WTC11 (cell line): Measurements from ENCODE around the gene IFT20. TPM values are rescaled to one million over a fixed set of nuclear protein-coding genes. Genes with fewer than 3 reads are reported as not detected.

Experiments
- ATAC-seq: fragments of 200-7000 bp; cut with Tn5 transposase; 2 replicates; pipeline ENCODE4 v1.10.0; 2021; ENCODE audit warnings: mild to moderate bottlenecking, moderate library complexity
- CTCF ChIA-PET: fragments of 300-600 bp; sonication (Branson Sonifier 250); formaldehyde crosslinking; loops from one replicate; lab custom pipeline; 2021; ENCODE audit warnings: antibody characterized with exemption; lab: Charles Lee
- POLR2A ChIA-PET: fragments of 350-600 bp; sonication (Branson Sonifier 250); formaldehyde crosslinking; loops from one replicate; lab custom pipeline; 2021; ENCODE audit warnings: antibody characterized with exemption; lab: Charles Lee
- DNase-seq: peaks from one replicate; pipeline ENCODE4 v3.0.0; 2021; ENCODE audit warnings: low spot score
- H3K27ac Mint-ChIP-seq: 2 replicates; pipeline ENCODE4 v1.8.0; 2021; ENCODE audit warnings: mixed read lengths
- H3K27me3 Mint-ChIP-seq: 2 replicates; pipeline ENCODE4 v1.8.0; 2021; ENCODE audit warnings: low read depth, mild to moderate bottlenecking, moderate library complexity, mixed read lengths
- H3K36me3 Mint-ChIP-seq: 2 replicates; pipeline ENCODE4 v1.8.0; 2021; ENCODE audit warnings: mixed read lengths
- H3K4me1 Mint-ChIP-seq: 2 replicates; pipeline ENCODE4 v1.8.0; 2022; ENCODE audit warnings: mixed read lengths
- H3K4me3 Mint-ChIP-seq: 2 replicates; pipeline ENCODE4 v1.8.0; 2021; ENCODE audit warnings: mild to moderate bottlenecking, moderate library complexity, mixed read lengths
- H3K9me3 Mint-ChIP-seq: 2 replicates; pipeline ENCODE4 v1.8.0; 2021; ENCODE audit warnings: mixed read lengths
- CBFB ChIP-seq: sonication (generic); formaldehyde crosslinking; IDR thresholded peaks from 2 replicates; pipeline ENCODE4 v1.8.1; 2022; ENCODE audit warnings: mild to moderate bottlenecking, low read depth, missing genetic modification reagents
- EMX1 ChIP-seq: fragments of 250-450 bp; sonication (Bioruptor Pico); IDR thresholded peaks from 2 replicates; pipeline ENCODE4 v1.8.0; 2021; ENCODE audit warnings: mild to moderate bottlenecking
- GABPB1 ChIP-seq: sonication (generic); formaldehyde crosslinking; IDR thresholded peaks from 2 replicates; pipeline ENCODE4 v1.8.1; 2023; ENCODE audit warnings: mild to moderate bottlenecking, missing genetic modification reagents
- JUN ChIP-seq: sonication (generic); formaldehyde crosslinking; IDR thresholded peaks from 2 replicates; pipeline ENCODE4 v1.8.0; 2023; ENCODE audit warnings: mild to moderate bottlenecking, missing genetic modification reagents
- KAT7 ChIP-seq: sonication (generic); formaldehyde crosslinking; IDR thresholded peaks from 2 replicates; pipeline ENCODE4 v1.8.1; 2023; ENCODE audit warnings: missing genetic modification reagents, mild to moderate bottlenecking, borderline replicate concordance
- NR3C1 ChIP-seq: sonication (generic); formaldehyde crosslinking; conservative IDR thresholded peaks from 2 replicates; pipeline ENCODE4 v1.8.1; 2023; ENCODE audit warnings: low read depth, mild to moderate bottlenecking, missing genetic modification reagents
- RORB ChIP-seq: fragments of 250-450 bp; sonication (Bioruptor Pico); IDR thresholded peaks from 2 replicates; pipeline ENCODE4 v1.9.0; 2021; ENCODE audit warnings: mild to moderate bottlenecking
- SP1 ChIP-seq: sonication (generic); formaldehyde crosslinking; conservative IDR thresholded peaks from 2 replicates; pipeline ENCODE4 v1.8.1; 2022; ENCODE audit warnings: missing genetic modification reagents
- TEAD1 ChIP-seq: sonication (generic); formaldehyde crosslinking; IDR thresholded peaks from 2 replicates; pipeline ENCODE4 v1.8.0; 2022; ENCODE audit warnings: mild to moderate bottlenecking, missing genetic modification reagents
- ZNF138 ChIP-seq: sonication (generic); formaldehyde crosslinking; conservative IDR thresholded peaks from 2 replicates; pipeline ENCODE4 v1.8.1; 2022; ENCODE audit warnings: mild to moderate bottlenecking, moderate library complexity, missing genetic modification reagents
- ZNF317 ChIP-seq: sonication (generic); formaldehyde crosslinking; IDR thresholded peaks from 2 replicates; pipeline ENCODE4 v1.8.1; 2023; ENCODE audit warnings: low read depth, mild to moderate bottlenecking, moderate library complexity, missing genetic modification reagents, borderline replicate concordance
- ZNF416 ChIP-seq: fragments of 250-450 bp; sonication (Bioruptor Pico); IDR thresholded peaks from 2 replicates; pipeline ENCODE4 v1.9.0; 2021; ENCODE audit warnings: mild to moderate bottlenecking, inconsistent platforms
- ZNF423 ChIP-seq: fragments of 250-450 bp; sonication (Bioruptor Pico); IDR thresholded peaks from 2 replicates; pipeline ENCODE4 v2.1.2; 2022; ENCODE audit warnings: mild to moderate bottlenecking, moderate library complexity
- ZNF671 ChIP-seq: fragments of 250-450 bp; sonication (Bioruptor Pico); IDR thresholded peaks from 2 replicates; pipeline ENCODE4 v1.8.0; 2021; ENCODE audit warnings: mild to moderate bottlenecking
- total RNA-seq: library from RNA; stranded (reverse); gene quantifications from 3 replicates; pipeline ENCODE4 v1.2.3, GENCODE V29; 2021
- TF ChIP-seq, protein P1 (sequence below): fragments of 250-450 bp; sonication (Bioruptor Pico); IDR thresholded peaks from 2 replicates; pipeline ENCODE4 v1.8.0; 2021; ENCODE audit warnings: mild to moderate bottlenecking
- TF ChIP-seq, protein P2 (sequence below): sonication (generic); formaldehyde crosslinking; IDR thresholded peaks from 2 replicates; pipeline ENCODE4 v1.8.0; 2023; ENCODE audit warnings: mild to moderate bottlenecking, missing genetic modification reagents
- TF ChIP-seq, protein P3 (sequence below): sonication (generic); formaldehyde crosslinking; IDR thresholded peaks from 2 replicates; pipeline ENCODE4 v1.8.1; 2023; ENCODE audit warnings: mild to moderate bottlenecking, missing genetic modification reagents, moderate library complexity
- TF ChIP-seq, protein P4 (sequence below): sonication (generic); formaldehyde crosslinking; IDR thresholded peaks from 2 replicates; pipeline ENCODE4 v1.8.0; 2022; ENCODE audit warnings: mild to moderate bottlenecking, missing genetic modification reagents
- TF ChIP-seq, protein P5 (sequence below): sonication (generic); formaldehyde crosslinking; conservative IDR thresholded peaks from 2 replicates; pipeline ENCODE4 v1.8.1; 2022; ENCODE audit warnings: mild to moderate bottlenecking, missing genetic modification reagents

The IFT20 gene
- total RNA-seq, 1 experiment from 2014 or later: 17.6 TPM

DNA sequence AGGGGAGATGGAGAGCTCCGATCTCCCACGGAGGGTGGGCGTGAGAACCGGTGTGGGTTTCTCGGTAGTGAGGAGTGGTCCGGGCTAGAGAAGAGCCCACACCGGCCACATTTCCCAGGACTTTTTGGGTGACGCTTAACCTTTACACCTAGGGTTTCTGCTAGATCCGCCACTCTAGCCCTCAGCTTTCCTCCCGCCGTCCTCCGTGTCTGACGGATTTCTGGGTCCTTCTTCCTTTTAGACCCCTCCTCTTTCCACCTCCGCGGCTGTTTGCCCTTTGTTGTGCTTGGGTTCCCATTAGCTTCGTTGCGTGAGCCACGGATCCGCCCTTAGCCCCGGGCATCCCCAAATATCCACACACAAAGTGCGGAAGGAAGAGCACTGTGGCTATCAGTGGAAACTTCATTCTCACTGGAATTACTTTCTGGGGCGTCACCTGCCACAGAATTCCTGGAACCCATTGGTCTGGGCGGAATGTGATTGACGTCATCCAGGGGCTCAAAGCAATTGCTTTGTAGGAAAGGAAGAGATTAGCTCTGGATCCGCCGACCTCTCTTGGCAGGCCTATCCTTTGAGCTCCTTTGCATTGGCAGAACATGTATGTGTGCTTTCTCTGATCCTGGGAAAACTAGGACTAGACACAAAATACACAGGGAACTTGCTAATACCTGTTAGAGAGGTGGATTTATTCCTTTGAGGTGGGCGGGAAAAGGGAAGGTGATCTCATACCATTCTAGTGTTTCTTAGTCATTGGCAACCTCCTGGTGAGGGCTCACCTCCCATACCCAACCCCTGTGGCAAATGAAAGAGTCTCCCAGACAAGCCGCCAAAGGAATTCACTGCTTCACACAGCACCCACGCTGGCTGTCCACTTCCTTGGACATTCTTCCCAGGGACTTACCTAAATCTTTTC, 943 bp upstream of the IFT20 start:
- peaks cover 7% of the 10 kb centered on the region; the same call in 1 of the 2 replicates for H3K36me3 Mint-ChIP-seq
- POLR2A ChIA-PET: interaction anchor here (0.6 to 2.5 kb wide), 10 partner anchors 7 to 311 kb away, joined by 3 to 17 read pairs (median 4); partner anchors contain the start of genes POLDIP2 and TMEM97
- peak overlapping the region; percentile 99 for H3K27ac Mint-ChIP-seq
- CTCF ChIA-PET: interaction anchor here (0.7 to 3.6 kb wide), 16 partner anchors 10 to 617 kb away, joined by 3 to 26 read pairs (median 10); partner anchors contain the start of genes BLTP2, LYRM9, POLDIP2 and SARM1
- H3K4me3 Mint-ChIP-seq: peak overlapping the region; percentile 99
- H3K27me3 Mint-ChIP-seq: no peaks in the 10 kb centered on the region
- peaks cover 20% of the 10 kb centered on the region for H3K4me1 Mint-ChIP-seq
- no peaks in the 10 kb centered on the region for H3K9me3 Mint-ChIP-seq
- ATAC-seq: peak; percentile 11
- TF ChIP-seq ZNF671 (CRISPR knock-in tag): no peak
- no peak for TF ChIP-seq SP1 (CRISPR knock-in tag)
- TF ChIP-seq, protein P1, sequence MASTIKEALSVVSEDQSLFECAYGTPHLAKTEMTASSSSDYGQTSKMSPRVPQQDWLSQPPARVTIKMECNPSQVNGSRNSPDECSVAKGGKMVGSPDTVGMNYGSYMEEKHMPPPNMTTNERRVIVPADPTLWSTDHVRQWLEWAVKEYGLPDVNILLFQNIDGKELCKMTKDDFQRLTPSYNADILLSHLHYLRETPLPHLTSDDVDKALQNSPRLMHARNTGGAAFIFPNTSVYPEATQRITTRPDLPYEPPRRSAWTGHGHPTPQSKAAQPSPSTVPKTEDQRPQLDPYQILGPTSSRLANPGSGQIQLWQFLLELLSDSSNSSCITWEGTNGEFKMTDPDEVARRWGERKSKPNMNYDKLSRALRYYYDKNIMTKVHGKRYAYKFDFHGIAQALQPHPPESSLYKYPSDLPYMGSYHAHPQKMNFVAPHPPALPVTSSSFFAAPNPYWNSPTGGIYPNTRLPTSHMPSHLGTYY: no peak
- TF ChIP-seq JUN (CRISPR knock-in tag): no peak
- no peak for TF ChIP-seq KAT7 (CRISPR knock-in tag)
- no peak for TF ChIP-seq ZNF416
- TF ChIP-seq TEAD1: no peak
- no peak for TF ChIP-seq EMX1 (CRISPR knock-in tag)
- TF ChIP-seq, protein P2, sequence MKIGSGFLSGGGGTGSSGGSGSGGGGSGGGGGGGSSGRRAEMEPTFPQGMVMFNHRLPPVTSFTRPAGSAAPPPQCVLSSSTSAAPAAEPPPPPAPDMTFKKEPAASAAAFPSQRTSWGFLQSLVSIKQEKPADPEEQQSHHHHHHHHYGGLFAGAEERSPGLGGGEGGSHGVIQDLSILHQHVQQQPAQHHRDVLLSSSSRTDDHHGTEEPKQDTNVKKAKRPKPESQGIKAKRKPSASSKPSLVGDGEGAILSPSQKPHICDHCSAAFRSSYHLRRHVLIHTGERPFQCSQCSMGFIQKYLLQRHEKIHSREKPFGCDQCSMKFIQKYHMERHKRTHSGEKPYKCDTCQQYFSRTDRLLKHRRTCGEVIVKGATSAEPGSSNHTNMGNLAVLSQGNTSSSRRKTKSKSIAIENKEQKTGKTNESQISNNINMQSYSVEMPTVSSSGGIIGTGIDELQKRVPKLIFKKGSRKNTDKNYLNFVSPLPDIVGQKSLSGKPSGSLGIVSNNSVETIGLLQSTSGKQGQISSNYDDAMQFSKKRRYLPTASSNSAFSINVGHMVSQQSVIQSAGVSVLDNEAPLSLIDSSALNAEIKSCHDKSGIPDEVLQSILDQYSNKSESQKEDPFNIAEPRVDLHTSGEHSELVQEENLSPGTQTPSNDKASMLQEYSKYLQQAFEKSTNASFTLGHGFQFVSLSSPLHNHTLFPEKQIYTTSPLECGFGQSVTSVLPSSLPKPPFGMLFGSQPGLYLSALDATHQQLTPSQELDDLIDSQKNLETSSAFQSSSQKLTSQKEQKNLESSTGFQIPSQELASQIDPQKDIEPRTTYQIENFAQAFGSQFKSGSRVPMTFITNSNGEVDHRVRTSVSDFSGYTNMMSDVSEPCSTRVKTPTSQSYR (CRISPR knock-in tag): no peak
- no peak for TF ChIP-seq ZNF317 (CRISPR knock-in tag)
- TF ChIP-seq, protein P3, sequence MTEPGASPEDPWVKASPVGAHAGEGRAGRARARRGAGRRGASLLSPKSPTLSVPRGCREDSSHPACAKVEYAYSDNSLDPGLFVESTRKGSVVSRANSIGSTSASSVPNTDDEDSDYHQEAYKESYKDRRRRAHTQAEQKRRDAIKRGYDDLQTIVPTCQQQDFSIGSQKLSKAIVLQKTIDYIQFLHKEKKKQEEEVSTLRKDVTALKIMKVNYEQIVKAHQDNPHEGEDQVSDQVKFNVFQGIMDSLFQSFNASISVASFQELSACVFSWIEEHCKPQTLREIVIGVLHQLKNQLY (CRISPR knock-in tag): no peak
- no peak for TF ChIP-seq ZNF138 (CRISPR knock-in tag)
- TF ChIP-seq, all 79 proteins: peak for 0
- DNase-seq: peak; percentile 68

DNA sequence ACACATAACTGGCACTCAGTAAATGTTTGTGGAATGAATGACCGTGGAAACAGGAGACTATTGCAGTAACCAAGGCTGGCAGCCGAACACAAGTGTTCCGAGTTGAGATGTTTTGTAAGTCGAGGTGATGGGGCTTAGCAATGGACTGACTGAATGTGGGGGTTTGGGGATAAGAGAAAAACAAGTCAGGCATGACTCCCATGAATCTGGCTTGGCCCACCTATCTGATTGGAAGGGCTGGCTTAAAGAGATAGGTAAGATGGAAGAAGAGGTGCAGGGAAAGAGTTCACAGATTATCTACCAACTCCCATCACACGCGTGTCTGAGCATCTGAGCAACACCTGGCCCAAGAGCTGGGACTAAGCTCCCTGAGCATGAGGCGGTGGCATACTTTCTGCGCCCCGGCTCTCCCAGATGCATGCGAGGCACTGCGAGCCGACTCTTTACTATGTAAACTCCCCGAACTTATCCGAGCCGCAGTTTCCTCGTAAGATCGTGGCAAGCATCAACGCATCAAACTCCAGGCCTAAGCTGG, 539 bp downstream of the IFT20 start:
- Mint-ChIP-seq H3K9me3 (no peaks in the 10 kb centered on the region), H3K4me3 (peak overlapping the region; percentile 99), H3K36me3 (no peaks in the 10 kb centered on the region), H3K27me3 (no peaks in the 10 kb centered on the region), H3K27ac (peak overlapping the region; percentile 91), H3K4me1 (peaks cover 20% of the 10 kb centered on the region)
- DNase-seq (no peak), ATAC-seq (no peak)
- TF ChIP-seq RORB (no peak), NR3C1 (CRISPR knock-in tag) (no peak), CBFB (CRISPR knock-in tag) (no peak), ZNF423 (CRISPR knock-in tag) (no peak), GABPB1 (no peak)
- TF ChIP-seq, protein P4, sequence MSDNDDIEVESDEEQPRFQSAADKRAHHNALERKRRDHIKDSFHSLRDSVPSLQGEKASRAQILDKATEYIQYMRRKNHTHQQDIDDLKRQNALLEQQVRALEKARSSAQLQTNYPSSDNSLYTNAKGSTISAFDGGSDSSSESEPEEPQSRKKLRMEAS (CRISPR knock-in tag): no peak
- TF ChIP-seq, protein P5, sequence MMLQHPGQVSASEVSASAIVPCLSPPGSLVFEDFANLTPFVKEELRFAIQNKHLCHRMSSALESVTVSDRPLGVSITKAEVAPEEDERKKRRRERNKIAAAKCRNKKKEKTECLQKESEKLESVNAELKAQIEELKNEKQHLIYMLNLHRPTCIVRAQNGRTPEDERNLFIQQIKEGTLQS (CRISPR knock-in tag): no peak
- ChIA-PET CTCF (interaction anchor here (1.1 to 3.6 kb wide), 10 partner anchors 9 to 619 kb away, joined by 4 to 26 read pairs (median 14); partner anchors contain the start of genes POLDIP2, SARM1, SLC46A1 and TMEM97), POLR2A (interaction anchor here (0.9 to 2.5 kb wide), 6 partner anchors 9 to 41 kb away, joined by 3 to 17 read pairs (median 6); partner anchors contain the start of genes POLDIP2 and TMEM97)
